ENCODE measurements around the gene CFAP54. TPM values are rescaled to one million over a fixed set of nuclear protein-coding genes. Genes with fewer than 3 reads are reported as not detected.

The CFAP54 gene
- total and polyA plus RNA-seq, 2 donors (not counting 3 experiments of a cell fraction or from before 2014, with no cell fraction given) = 3.6 to 26.9 TPM

DNA sequence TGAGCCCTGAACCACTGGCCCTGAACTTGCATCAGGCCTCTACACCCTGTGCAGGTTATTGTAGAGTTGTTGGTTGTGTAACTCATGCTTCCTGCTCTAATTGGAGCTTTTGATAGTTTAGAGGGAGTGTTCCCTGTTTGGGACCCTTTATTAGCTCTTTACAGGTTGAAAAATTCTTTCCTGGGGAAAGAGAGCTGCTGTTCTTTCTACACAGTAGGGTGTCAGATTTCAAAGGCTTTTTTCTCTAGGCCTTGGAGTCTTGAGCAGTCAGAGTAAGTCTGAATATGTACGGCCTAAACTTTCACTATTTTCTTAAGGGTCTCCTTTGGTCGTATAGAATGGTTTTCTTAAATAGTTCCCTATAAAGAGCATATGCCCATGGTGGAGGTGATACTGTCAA lies 356.9 kb downstream of the CFAP54 start:
- intact Hi-C loops (cut with micrococcal nuclease) = no loop called here
- Histone ChIP-seq H3K4me1 (ENCODE audit: control insufficient read depth, extremely low read depth, insufficient read depth, low read length) (no peaks in the 10 kb centered on the region), H3K9me1 (replicated peaks; ENCODE audit: control insufficient read depth, extremely low read depth, insufficient read depth, low read length) (no peaks in the 10 kb centered on the region), H3K4me2 (ENCODE audit: insufficient read depth, low read length) (no peak overlapping the region), H3K27ac (ENCODE audit: insufficient read depth, low read depth, low read length) (no peak overlapping the region), H3K4me3 (replicated peaks in 1 of 3; ENCODE audit: insufficient read depth in 1 of 3, low read depth in 1 of 3, low read length in 3 of 3) (no peak overlapping the region), H3K27me3 (ENCODE audit: control insufficient read depth in 2 of 2, insufficient read depth in 2 of 2, low read length in 2 of 2) (no peaks in the 10 kb centered on the region), H3K9me3 (replicated peaks; ENCODE audit: control insufficient read depth, insufficient read depth, low read length) (no peaks in the 10 kb centered on the region), H3K36me3 (ENCODE audit: control insufficient read depth in 2 of 2, extremely low read depth in 1 of 2, insufficient read depth in 2 of 2, low read length in 2 of 2) (no peaks in the 10 kb centered on the region), H3K9ac (replicated peaks; ENCODE audit: extremely low read depth, insufficient read depth, low read length) (no peak overlapping the region), H2AFZ (ENCODE audit: low read depth, low read length) (no peak overlapping the region), H3K79me2 (ENCODE audit: control insufficient read depth, insufficient read depth, low read length) (no peaks in the 10 kb centered on the region), H4K20me1 (replicated peaks; ENCODE audit: control insufficient read depth, extremely low read depth, insufficient read depth, low read length) (no peaks in the 10 kb centered on the region)
- CTCF ChIA-PET = no interaction called here
- no peak for TF ChIP-seq POLR2A (IDR thresholded peaks at IDR 0.05; ENCODE audit: low read depth, low read length)
- TF ChIP-seq, protein P1, sequence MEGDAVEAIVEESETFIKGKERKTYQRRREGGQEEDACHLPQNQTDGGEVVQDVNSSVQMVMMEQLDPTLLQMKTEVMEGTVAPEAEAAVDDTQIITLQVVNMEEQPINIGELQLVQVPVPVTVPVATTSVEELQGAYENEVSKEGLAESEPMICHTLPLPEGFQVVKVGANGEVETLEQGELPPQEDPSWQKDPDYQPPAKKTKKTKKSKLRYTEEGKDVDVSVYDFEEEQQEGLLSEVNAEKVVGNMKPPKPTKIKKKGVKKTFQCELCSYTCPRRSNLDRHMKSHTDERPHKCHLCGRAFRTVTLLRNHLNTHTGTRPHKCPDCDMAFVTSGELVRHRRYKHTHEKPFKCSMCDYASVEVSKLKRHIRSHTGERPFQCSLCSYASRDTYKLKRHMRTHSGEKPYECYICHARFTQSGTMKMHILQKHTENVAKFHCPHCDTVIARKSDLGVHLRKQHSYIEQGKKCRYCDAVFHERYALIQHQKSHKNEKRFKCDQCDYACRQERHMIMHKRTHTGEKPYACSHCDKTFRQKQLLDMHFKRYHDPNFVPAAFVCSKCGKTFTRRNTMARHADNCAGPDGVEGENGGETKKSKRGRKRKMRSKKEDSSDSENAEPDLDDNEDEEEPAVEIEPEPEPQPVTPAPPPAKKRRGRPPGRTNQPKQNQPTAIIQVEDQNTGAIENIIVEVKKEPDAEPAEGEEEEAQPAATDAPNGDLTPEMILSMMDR (IDR thresholded peaks at IDR 0.05; ENCODE audit: extremely low read depth in 1 of 2, insufficient read depth in 1 of 2, low read depth in 1 of 2, low read length in 2 of 2) = no peak
- no peak for TF ChIP-seq GATA2 (IDR thresholded peaks at IDR 0.05; ENCODE audit: insufficient read depth, insufficient read length, low read depth, low read length)
- TF ChIP-seq, protein P2, sequence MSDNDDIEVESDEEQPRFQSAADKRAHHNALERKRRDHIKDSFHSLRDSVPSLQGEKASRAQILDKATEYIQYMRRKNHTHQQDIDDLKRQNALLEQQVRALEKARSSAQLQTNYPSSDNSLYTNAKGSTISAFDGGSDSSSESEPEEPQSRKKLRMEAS (IDR thresholded peaks at IDR 0.05; ENCODE audit: insufficient read depth, insufficient read length) = no peak
- no peak for TF ChIP-seq JUN (IDR thresholded peaks at IDR 0.05; ENCODE audit: borderline replicate concordance, insufficient read depth, insufficient read length, low read depth)
- no peak for TF ChIP-seq EZH2 (IDR thresholded peaks at IDR 0.05; ENCODE audit: borderline replicate concordance, low read depth, low read length, severe bottlenecking)
- no peak for TF ChIP-seq MYC (IDR thresholded peaks at IDR 0.05; ENCODE audit: low read depth, low read length)
- TF ChIP-seq POLR2AphosphoS5 (IDR thresholded peaks at IDR 0.05; ENCODE audit: insufficient read depth, low read depth, low read length) = no peak
- no peak for TF ChIP-seq FOS (IDR thresholded peaks at IDR 0.05; ENCODE audit: borderline replicate concordance, insufficient read depth, low read length)
- POLR2A ChIA-PET = no interaction called here
- DNase-seq (ENCODE audit: low read depth, low spot score) (no peak), FAIRE-seq (no peak)
- dilution Hi-C loops (cut with MboI; ENCODE audit: extremely low pct_ligation_motif_present, low sequenced_read_pairs) = no loop called here
- no TSS peak for BruUV-seq (replicated peaks)

Measured in endothelial cell of umbilical vein (primary cell).